ENCODE measurements around the gene AWAT2.

The AWAT2 gene

GRCh38 chrX:70049925-70050324, at the start of gene AWAT2:
TSS of gene AWAT2 (minus strand) at chrX:70049938. CDS start at chrX:70049932, 6 bp downstream.
- Histone ChIP-seq H3K27me3 (ENCODE audit: insufficient read depth, low read length) (no peaks in the 10 kb centered on the region), H3K4me1 (ENCODE audit: insufficient read depth, low read length, severe bottlenecking) (no peaks in the 10 kb centered on the region), H3K4me3 (ENCODE audit: low read depth, low read length, poor library complexity, severe bottlenecking) (no peak within 1 kb of the TSS), H3K36me3 (ENCODE audit: insufficient read depth, low read length) (no peaks in the 10 kb centered on the region), H3K9me2 (ENCODE audit: low read depth, low read length) (no peaks in the 10 kb centered on the region), H3K79me2 (ENCODE audit: insufficient read depth, low read length) (no peaks in the 10 kb centered on the region), H3K9me3 (ENCODE audit: low read length) (no peaks in the 10 kb centered on the region), H3K27ac (ENCODE audit: low read depth, low read length, poor library complexity, severe bottlenecking) (no peak within 1 kb of the TSS), H3K4me2 (ENCODE audit: low read length) (no peak within 1 kb of the TSS), H4K20me1 (ENCODE audit: insufficient read depth, low read length) (no peaks in the 10 kb centered on the region), H2AFZ (ENCODE audit: low read length) (no peak within 1 kb of the TSS), H3K9ac (ENCODE audit: low read length) (no peak within 1 kb of the TSS), H3F3A (ENCODE audit: insufficient read depth, low read length) (no peaks in the 10 kb centered on the region)
- TF ChIP-seq CTCF (IDR thresholded peaks at IDR 0.05; ENCODE audit: low read length) (no peak), EZH2 (IDR thresholded peaks at IDR 0.05; ENCODE audit: borderline replicate concordance, low read length) (no peak)

- TF ChIP-seq CTCF (IDR thresholded peaks at IDR 0.05; ENCODE audit: low read length) (0 out of 2 replicates have a peak, but pooled peaks have one; percentile 5), EZH2 (IDR thresholded peaks at IDR 0.05; ENCODE audit: borderline replicate concordance, low read length) (no peak)
- no peak overlapping the region for H3K4me3 ChIP-seq (ENCODE audit: low read depth, low read length, poor library complexity, severe bottlenecking)
- no peaks in the 10 kb centered on the region for H3K9me3 ChIP-seq (ENCODE audit: low read length)
- H3K9me2 ChIP-seq (ENCODE audit: low read depth, low read length): no peaks in the 10 kb centered on the region
- H3K27me3 ChIP-seq (ENCODE audit: insufficient read depth, low read length): no peaks in the 10 kb centered on the region
- H3K36me3 ChIP-seq (ENCODE audit: insufficient read depth, low read length): no peaks in the 10 kb centered on the region
- H3K4me2 ChIP-seq (ENCODE audit: low read length): no peak overlapping the region
- H4K20me1 ChIP-seq (ENCODE audit: insufficient read depth, low read length): no peaks in the 10 kb centered on the region
- no peaks in the 10 kb centered on the region for H3F3A ChIP-seq (ENCODE audit: insufficient read depth, low read length)
- H3K9ac ChIP-seq (ENCODE audit: low read length): no peak overlapping the region
- H3K27ac ChIP-seq (ENCODE audit: low read depth, low read length, poor library complexity, severe bottlenecking): no peak overlapping the region
- H2AFZ ChIP-seq (ENCODE audit: low read length): no peak overlapping the region
- no peaks in the 10 kb centered on the region for H3K79me2 ChIP-seq (ENCODE audit: insufficient read depth, low read length)
- H3K4me1 ChIP-seq (ENCODE audit: insufficient read depth, low read length, severe bottlenecking): no peaks in the 10 kb centered on the region
Observed at GRCh38 chrX:70096052-70096451, 46.3 kb upstream of the AWAT2 start.

GRCh38 chrX:70092247-70092646, 42.5 kb upstream of the AWAT2 start:
- Histone ChIP-seq H4K20me1 (ENCODE audit: insufficient read depth, low read length) (no peaks in the 10 kb centered on the region), H3F3A (ENCODE audit: insufficient read depth, low read length) (no peaks in the 10 kb centered on the region), H3K4me2 (ENCODE audit: low read length) (no peak overlapping the region), H3K9ac (ENCODE audit: low read length) (no peak overlapping the region), H3K36me3 (ENCODE audit: insufficient read depth, low read length) (no peaks in the 10 kb centered on the region), H3K9me2 (ENCODE audit: low read depth, low read length) (no peaks in the 10 kb centered on the region), H2AFZ (ENCODE audit: low read length) (no peak overlapping the region), H3K27me3 (ENCODE audit: insufficient read depth, low read length) (no peaks in the 10 kb centered on the region), H3K4me1 (ENCODE audit: insufficient read depth, low read length, severe bottlenecking) (no peaks in the 10 kb centered on the region), H3K27ac (ENCODE audit: low read depth, low read length, poor library complexity, severe bottlenecking) (no peak overlapping the region), H3K9me3 (ENCODE audit: low read length) (no peaks in the 10 kb centered on the region), H3K4me3 (ENCODE audit: low read depth, low read length, poor library complexity, severe bottlenecking) (no peak overlapping the region), H3K79me2 (ENCODE audit: insufficient read depth, low read length) (no peaks in the 10 kb centered on the region)
- TF ChIP-seq EZH2 (IDR thresholded peaks at IDR 0.05; ENCODE audit: borderline replicate concordance, low read length): no peak

GRCh38 chrX:70089604-70090297, 40.0 kb upstream of the AWAT2 start:
- no peaks in the 10 kb centered on the region for H4K20me1 ChIP-seq (ENCODE audit: insufficient read depth, low read length)
- no peak overlapping the region for H3K4me3 ChIP-seq (ENCODE audit: low read depth, low read length, poor library complexity, severe bottlenecking)
- H3K9me2 ChIP-seq (ENCODE audit: low read depth, low read length): no peaks in the 10 kb centered on the region
- H2AFZ ChIP-seq (ENCODE audit: low read length): no peak overlapping the region
- TF ChIP-seq CTCF (IDR thresholded peaks at IDR 0.05; ENCODE audit: low read length) (no peak), EZH2 (IDR thresholded peaks at IDR 0.05; ENCODE audit: borderline replicate concordance, low read length) (no peak)
- no peaks in the 10 kb centered on the region for H3K36me3 ChIP-seq (ENCODE audit: insufficient read depth, low read length)
- no peak overlapping the region for H3K27ac ChIP-seq (ENCODE audit: low read depth, low read length, poor library complexity, severe bottlenecking)
- H3K9ac ChIP-seq (ENCODE audit: low read length): no peak overlapping the region
- H3K27me3 ChIP-seq (ENCODE audit: insufficient read depth, low read length): no peaks in the 10 kb centered on the region
- H3K79me2 ChIP-seq (ENCODE audit: insufficient read depth, low read length): no peaks in the 10 kb centered on the region
- H3F3A ChIP-seq (ENCODE audit: insufficient read depth, low read length): no peaks in the 10 kb centered on the region
- H3K4me2 ChIP-seq (ENCODE audit: low read length): no peak overlapping the region
- no peaks in the 10 kb centered on the region for H3K4me1 ChIP-seq (ENCODE audit: insufficient read depth, low read length, severe bottlenecking)
- H3K9me3 ChIP-seq (ENCODE audit: low read length): no peaks in the 10 kb centered on the region

Data from OCI-LY1 (cell line).